HG03460 (cell line): ENCODE measurements around the gene MFNG.

ENCODE experiments used
- ATAC-seq: cut with Tn5 transposase; IDR thresholded peaks from one replicate; pipeline ENCODE4 v1.9.1; 2021; ENCODE audit not compliant: unreplicated experiment

MFNG gene

GRCh38 chr22:37514526-37515051 is 28.4 kb upstream of the MFNG start:
- no peak for ATAC-seq

DNA sequence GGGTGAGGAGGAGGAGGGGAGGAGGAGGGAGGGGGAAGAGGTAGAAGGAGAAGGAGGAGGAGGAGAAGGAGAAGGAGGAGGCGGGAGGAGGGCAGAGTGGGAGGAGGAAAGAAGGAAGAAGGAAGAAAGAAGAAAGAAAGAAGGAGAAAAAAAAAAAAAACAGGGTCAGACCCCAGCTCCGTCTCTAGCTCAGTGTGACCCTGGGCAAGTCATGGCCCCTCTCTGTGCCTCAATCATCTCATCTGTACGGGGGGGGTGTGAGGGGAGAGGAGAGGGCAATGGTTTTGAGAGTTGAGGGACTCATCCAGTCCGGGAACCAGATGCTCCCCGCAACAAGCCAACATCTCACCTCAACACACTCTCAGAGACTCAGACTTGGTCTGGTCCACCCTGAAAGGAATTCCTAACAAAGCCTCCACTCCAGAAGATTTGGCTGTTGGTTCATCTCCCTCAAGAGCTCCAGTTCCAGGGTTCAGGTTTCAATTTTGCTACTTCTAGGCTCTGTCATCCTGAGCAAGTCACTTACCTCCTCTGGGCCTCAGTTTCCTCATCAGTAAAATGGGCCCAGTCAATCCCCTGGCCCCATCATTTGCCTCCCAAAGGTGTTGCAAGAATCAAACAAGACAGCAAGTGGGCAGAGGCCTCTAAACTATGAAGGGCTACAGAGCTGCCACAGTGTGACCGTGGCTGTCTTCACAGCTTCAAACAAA is 25.4 kb upstream of the MFNG start:
- ATAC-seq: no peak

DNA sequence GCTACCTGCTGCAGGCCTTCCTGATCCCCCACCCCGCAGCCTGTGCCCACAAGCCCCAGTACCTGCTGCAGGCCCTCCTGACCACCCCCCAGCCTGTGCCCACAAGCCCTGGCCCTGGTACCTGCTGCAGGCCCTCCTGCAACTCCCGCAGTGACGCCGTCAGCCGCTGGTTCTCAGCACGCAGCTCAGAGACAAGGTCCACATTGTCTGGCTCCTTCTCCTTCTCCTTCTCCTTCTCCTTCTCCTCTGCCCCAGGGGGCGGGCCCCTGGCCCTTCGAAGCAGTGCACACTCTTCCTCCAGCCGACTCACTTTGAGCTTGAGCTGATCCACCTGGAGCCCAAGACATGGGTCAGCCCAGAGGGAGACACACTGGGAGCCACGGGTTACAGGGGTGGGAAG is 23.9 kb upstream of the MFNG start:
- no peak for ATAC-seq

DNA sequence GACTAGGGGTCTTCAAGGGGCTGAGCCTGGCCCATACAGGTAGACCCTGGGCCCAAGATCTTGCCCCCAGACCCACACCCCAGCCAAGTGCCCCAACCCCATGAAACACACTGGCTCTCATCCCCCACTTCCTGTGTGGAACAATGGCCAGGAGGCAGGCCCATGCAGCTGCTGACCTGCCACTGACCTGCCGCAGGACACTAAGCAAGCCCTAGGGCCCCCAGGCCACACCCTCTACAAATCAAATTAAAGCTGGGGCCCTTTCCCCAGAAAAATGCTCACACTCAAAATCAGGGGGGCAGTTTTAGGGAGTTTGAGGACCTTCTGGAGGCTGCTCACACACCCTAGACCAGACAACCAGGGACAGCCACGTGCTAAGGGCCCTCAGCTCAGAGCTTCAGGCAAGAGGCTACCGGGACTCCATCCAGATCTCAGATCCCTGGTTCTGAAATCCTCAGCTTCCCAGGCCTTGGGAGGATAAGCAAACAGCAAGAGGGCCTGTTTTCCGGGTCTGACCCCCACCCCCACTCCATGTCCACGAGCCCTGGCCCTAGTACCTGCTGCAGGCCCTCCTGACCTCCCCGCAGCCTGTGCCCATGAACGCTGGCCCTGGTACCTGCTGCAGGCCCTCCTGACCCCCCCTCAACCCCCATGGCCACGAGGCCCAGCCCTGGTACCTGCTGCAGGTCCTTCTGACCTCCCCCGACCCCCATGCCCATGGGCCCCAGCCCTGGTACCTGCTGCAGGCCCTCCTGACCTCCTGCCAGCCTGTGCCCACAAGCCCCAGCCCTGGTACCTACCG is 23.1 kb upstream of the MFNG start:
- no peak for ATAC-seq

GRCh38 chr22:37508431-37508992 is 22.3 kb upstream of the MFNG start:
- no peak for ATAC-seq

- ATAC-seq: no peak
These were observed 21.5 kb upstream of the MFNG start for GRCh38 chr22:37507731-37508130.

GRCh38 chr22:37505989-37506388 is 19.8 kb upstream of the MFNG start:
- no peak for ATAC-seq

DNA sequence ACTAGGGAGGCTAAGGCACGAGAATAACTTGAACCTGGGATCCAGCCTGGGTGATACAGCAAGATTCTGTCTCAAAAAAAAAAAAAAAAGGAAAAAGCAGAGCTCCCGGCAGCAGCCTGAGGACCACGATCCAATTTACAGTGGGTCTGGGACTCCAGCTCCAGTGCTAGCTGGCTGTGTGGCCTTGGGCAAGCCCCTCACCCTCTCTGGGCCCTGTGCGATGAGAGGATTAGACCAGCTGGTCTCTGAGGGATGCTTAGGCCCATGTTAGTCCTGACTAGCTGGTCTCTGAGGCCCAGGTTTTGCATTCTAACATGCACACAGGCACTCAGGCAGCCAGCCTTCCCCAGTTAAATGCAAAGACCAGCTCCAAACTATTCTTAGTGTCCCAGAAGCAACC is 19.4 kb upstream of the MFNG start:
- ATAC-seq: no peak

- no peak for ATAC-seq
These were observed 18.8 kb upstream of the MFNG start for GRCh38 chr22:37504964-37505363.

GRCh38 chr22:37503850-37504249 is 17.7 kb upstream of the MFNG start:
- no peak for ATAC-seq

- ATAC-seq: no peak
These were observed 17.0 kb upstream of the MFNG start for GRCh38 chr22:37503183-37503683.

GRCh38 chr22:37502342-37503182 is 16.4 kb upstream of the MFNG start:
- ATAC-seq: no peak

GRCh38 chr22:37501610-37502341 is 15.6 kb upstream of the MFNG start:
- no peak for ATAC-seq

GRCh38 chr22:37500745-37501609 is 14.8 kb upstream of the MFNG start:
- no peak for ATAC-seq

DNA sequence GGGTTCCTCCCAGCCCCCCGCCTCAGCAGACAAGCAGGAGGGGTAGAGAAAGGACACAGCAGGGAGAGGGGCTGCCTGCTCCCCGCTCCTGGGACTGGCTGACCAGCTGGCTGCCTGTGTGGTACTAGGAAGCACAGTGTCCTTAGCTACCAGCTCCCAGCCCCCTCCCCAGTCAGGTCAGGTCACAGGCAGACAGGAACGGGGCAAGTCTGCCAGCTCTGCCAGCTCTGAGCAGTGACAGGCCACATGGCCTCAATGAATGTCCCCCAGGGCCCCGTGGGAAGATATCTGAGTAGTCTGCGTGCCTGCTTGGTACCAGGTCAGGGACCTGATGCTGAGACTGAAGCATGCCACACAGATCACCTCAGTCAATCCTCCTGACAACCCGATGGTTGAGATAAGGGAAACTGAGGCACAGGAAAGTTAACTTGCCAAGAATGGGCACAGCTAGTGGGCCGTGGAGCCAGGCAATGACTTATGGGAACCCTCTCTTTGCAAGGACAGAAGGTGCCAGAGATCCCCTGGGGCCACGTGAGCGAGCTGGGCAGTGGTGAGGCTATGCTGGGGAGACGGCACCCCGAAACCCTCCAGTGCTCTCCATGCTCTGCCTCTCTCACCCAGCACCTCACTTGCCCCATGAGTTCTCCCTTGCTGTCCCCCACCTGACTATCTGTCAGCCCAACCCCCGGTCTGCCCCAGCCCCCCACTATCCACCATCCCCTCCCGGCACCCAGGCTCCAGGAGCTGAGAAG is 13.8 kb upstream of the MFNG start:
- ATAC-seq: no peak

DNA sequence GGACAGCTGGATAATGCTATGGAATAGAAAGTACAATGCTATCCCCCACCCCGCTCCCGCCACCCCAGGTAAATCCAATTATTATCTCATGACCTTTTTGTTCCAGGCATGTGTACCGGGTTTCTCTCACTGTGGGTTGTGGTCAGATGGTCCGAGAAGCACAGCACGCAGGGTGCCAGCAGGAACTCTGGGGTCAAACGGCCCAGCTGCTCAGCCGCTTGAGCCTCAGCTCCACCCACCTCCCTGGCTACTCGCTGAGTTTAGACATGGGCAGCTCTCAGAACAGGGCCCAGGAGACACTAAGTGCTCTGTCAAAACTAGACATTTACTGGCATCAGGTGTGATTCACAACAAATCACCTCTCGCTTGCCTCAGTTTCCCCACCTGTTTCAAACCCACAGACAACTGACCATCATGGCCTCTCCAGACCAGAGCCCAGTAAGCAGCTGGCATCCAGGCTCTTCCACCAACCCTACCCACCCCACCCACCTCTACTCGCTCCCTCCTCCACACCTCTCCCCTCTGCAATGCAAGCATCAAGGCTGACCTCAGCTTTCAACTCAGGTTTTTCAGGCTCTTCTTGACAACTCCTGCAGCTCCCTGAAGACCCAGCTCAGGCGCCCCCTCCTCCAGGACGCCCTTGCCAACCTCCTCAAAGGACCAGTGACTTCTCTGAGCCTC is 13.0 kb upstream of the MFNG start:
- no peak for ATAC-seq

GRCh38 chr22:37498289-37498909 is 12.2 kb upstream of the MFNG start:
- ATAC-seq: no peak
